SK-N-SH (cell line): ENCODE results near the gene HSD11B2. TPM values are rescaled to one million over a fixed set of nuclear protein-coding genes. Genes with fewer than 3 reads are reported as not detected.

Experiments used
- CTCF ChIA-PET: fragments of 300-600, 350-600 bp; formaldehyde crosslinking; extraction: SDS; loops from one replicate; lab custom pipeline; 2021; lab: Yijun Ruan, JAX
- POLR2A ChIA-PET: fragments of 350-600 bp; sonication (Branson Sonifier 250); formaldehyde crosslinking; extraction: SDS; loops from one replicate; lab custom pipeline; 2020; ENCODE audit warnings: antibody characterized with exemption, inconsistent platforms; lab: Yijun Ruan, JAX
- DNase-seq: peaks from one replicate; pipeline ENCODE4 v3.0.0; 2012
- H2AFZ ChIP-seq: fragments of 200-600 bp; sonication (generic); 2 replicates; pipeline ENCODE4 v1.8.1; 2016; ENCODE audit warnings: antibody characterized with exemption, mild to moderate bottlenecking, low read depth
- H3F3A ChIP-seq: fragments of 200-600 bp; sonication (generic); replicated peaks from 2 replicates; pipeline ENCODE3; 2016; ENCODE audit warnings: antibody characterized with exemption, mild to moderate bottlenecking; ENCODE audit not compliant: insufficient read depth
- H3K27ac ChIP-seq, 2 experiments: fragments of 200-500 bp in 1 of 2; fragments of 200-600 bp in 1 of 2; sonication (Bioruptor generic) in 1 of 2; sonication (generic), shearing (Covaris generic) in 1 of 2; 2 replicates each; pipeline versions ENCODE4 v1.5.1 to v1.6.1; 2014 to 2016; ENCODE audit warnings: low read depth in 2 of 2, inconsistent platforms in 1 of 2, low read length in 1 of 2, mild to moderate bottlenecking in 1 of 2, mixed read lengths in 1 of 2
- H3K27me3 ChIP-seq: fragments of 200-600 bp; sonication (generic), shearing (Covaris generic); 2 replicates; pipeline ENCODE4 v1.6.1; 2016; ENCODE audit warnings: mixed run types; ENCODE audit not compliant: insufficient read depth
- H3K36me3 ChIP-seq, 2 experiments: fragments of 200-500 bp in 1 of 2; fragments of 200-600 bp in 1 of 2; sonication (Bioruptor generic) in 1 of 2; sonication (generic) in 1 of 2; replicated peaks in 1 of 2; 2 replicates each; pipeline versions ENCODE3 to v1.5.1; 2014 to 2016; ENCODE audit warnings: low read length in 1 of 2, mild to moderate bottlenecking in 1 of 2; ENCODE audit not compliant: insufficient read depth in 2 of 2, control insufficient read depth in 1 of 2
- H3K4me1 ChIP-seq, 2 experiments: fragments of 200-500 bp in 1 of 2; fragments of 200-600 bp in 1 of 2; sonication (Bioruptor generic) in 1 of 2; sonication (generic), shearing (Covaris generic) in 1 of 2; 2 replicates each; pipeline versions ENCODE4 v1.5.1 to v1.6.1; 2014 to 2016; ENCODE audit warnings: low read depth in 1 of 2, low read length in 1 of 2, mixed run types in 1 of 2; ENCODE audit not compliant: insufficient read depth in 2 of 2, control insufficient read depth in 1 of 2
- H3K4me2 ChIP-seq: fragments of 200-600 bp; sonication (generic), shearing (Covaris generic); 2 replicates; pipeline ENCODE4 v1.6.1; 2017; ENCODE audit warnings: mixed run types
- H3K4me3 ChIP-seq, 2 experiments: fragments of 200-500 bp in 1 of 2; fragments of 200-600 bp in 1 of 2; sonication (Bioruptor generic) in 1 of 2; sonication (generic), shearing (Covaris generic) in 1 of 2; 2 replicates each; pipeline versions ENCODE4 v1.5.1 to v1.8.1; 2014 to 2016; ENCODE audit warnings: low read depth in 2 of 2, inconsistent platforms in 1 of 2, low read length in 1 of 2, mild to moderate bottlenecking in 1 of 2, mixed read lengths in 1 of 2, moderate library complexity in 1 of 2
- H3K79me2 ChIP-seq: fragments of 200-600 bp; sonication (generic); 2 replicates; pipeline ENCODE4 v1.8.1; 2017; ENCODE audit warnings: mild to moderate bottlenecking; ENCODE audit not compliant: insufficient read depth
- H3K9ac ChIP-seq: fragments of 200-600 bp; sonication (generic); 2 replicates; pipeline ENCODE4 v1.6.1; 2017; ENCODE audit warnings: mixed run types
- H3K9me2 ChIP-seq: fragments of 200-600 bp; sonication (generic); 2 replicates; pipeline ENCODE4 v1.6.1; 2017; ENCODE audit warnings: mixed run types
- H3K9me3 ChIP-seq: fragments of 200-600 bp; sonication (generic); 2 replicates; pipeline ENCODE4 v1.6.1; 2017; ENCODE audit warnings: mixed run types, mild to moderate bottlenecking, moderate library complexity
- H4K20me1 ChIP-seq: fragments of 200-600 bp; sonication (generic); 2 replicates; pipeline ENCODE4 v1.6.1; 2017; ENCODE audit warnings: mild to moderate bottlenecking, mixed run types; ENCODE audit not compliant: insufficient read depth
- ELF1 ChIP-seq: IDR thresholded peaks from 2 replicates; pipeline ENCODE4 v1.4.0; 2012
- EZH2phosphoT487 ChIP-seq: fragments of 200-600 bp; sonication (generic); IDR thresholded peaks from 2 replicates; pipeline ENCODE4 v1.6.1; 2017; ENCODE audit warnings: low read depth, mixed run types, mild to moderate bottlenecking, antibody characterized with exemption, moderate library complexity, borderline replicate concordance
- FOSL2 ChIP-seq: IDR thresholded peaks from 2 replicates; pipeline ENCODE4 v1.4.0; 2012; ENCODE audit warnings: low read depth, mild to moderate bottlenecking, moderate library complexity, borderline replicate concordance
- FOXM1 ChIP-seq: IDR thresholded peaks from 2 replicates; pipeline ENCODE4 v1.4.0; 2012; ENCODE audit warnings: low read depth, mild to moderate bottlenecking
- GABPA ChIP-seq: IDR thresholded peaks from 2 replicates; pipeline ENCODE4 v1.4.0; 2012; ENCODE audit warnings: low read depth, mild to moderate bottlenecking
- GATA2 ChIP-seq: sonication (generic); formaldehyde crosslinking; IDR thresholded peaks from 2 replicates; pipeline ENCODE4 v1.5.0; 2020; ENCODE audit warnings: mild to moderate bottlenecking, missing genetic modification reagents
- IRF3 ChIP-seq: fragments of 150-350 bp; IDR thresholded peaks from 2 replicates; pipeline ENCODE4 v1.6.1; 2016; ENCODE audit warnings: mild to moderate bottlenecking, low read depth, low read length
- MAX ChIP-seq: IDR thresholded peaks from 2 replicates; pipeline ENCODE4 v1.4.0; 2012; ENCODE audit warnings: low read depth
- NFIC ChIP-seq: IDR thresholded peaks from 2 replicates; pipeline ENCODE4 v1.4.0; 2012; ENCODE audit warnings: borderline replicate concordance
- RAD21 ChIP-seq: IDR thresholded peaks from 2 replicates; pipeline ENCODE4 v1.6.1; 2012; ENCODE audit warnings: mild to moderate bottlenecking, low read length
- RFX5 ChIP-seq: IDR thresholded peaks from 2 replicates; pipeline ENCODE4 v1.6.1; 2012; ENCODE audit warnings: mild to moderate bottlenecking, improper control_type of control experiment, low read length
- RXRA ChIP-seq: IDR thresholded peaks from 2 replicates; pipeline ENCODE4 v1.4.0; 2012; ENCODE audit warnings: low read depth, mild to moderate bottlenecking, borderline replicate concordance
- SMC3 ChIP-seq: IDR thresholded peaks from 2 replicates; pipeline ENCODE4 v1.6.1; 2012; ENCODE audit warnings: low read depth, low read length, improper control_type of control experiment
- TAF1 ChIP-seq: IDR thresholded peaks from 2 replicates; pipeline ENCODE4 v1.6.1; 2012; ENCODE audit warnings: low read depth, mild to moderate bottlenecking, low read length, moderate library complexity, borderline replicate concordance
- TEAD4 ChIP-seq: IDR thresholded peaks from 2 replicates; pipeline ENCODE4 v1.4.0; 2012; ENCODE audit warnings: mild to moderate bottlenecking, borderline replicate concordance; ENCODE audit not compliant: insufficient read depth
- YY1 ChIP-seq: IDR thresholded peaks from 2 replicates; pipeline ENCODE4 v1.4.0; 2012; ENCODE audit warnings: low read depth, mild to moderate bottlenecking
- WGBS: methylation state at CpG from one replicate; pipeline ENCODE4 v1.1.6; 2017; ENCODE audit warnings: low lambda C conversion rate; 5-methylcytosine and 5-hydroxymethylcytosine counted together
- polyA plus RNA-seq, 3 experiments: library from polyadenylated mRNA; depleted of rRNA; stranded (reverse); fragments of >200 nt; gene quantifications; 2 replicates each; pipeline ENCODE4 v1.2.3, GENCODE V29; 2012
- TF ChIP-seq, protein P1 (sequence below): IDR thresholded peaks from 2 replicates; pipeline ENCODE4 v1.4.0; 2012; ENCODE audit warnings: low read depth, borderline replicate concordance
- TF ChIP-seq, protein P2 (sequence below): IDR thresholded peaks from 2 replicates; pipeline ENCODE4; 2012
- TF ChIP-seq, protein P3 (sequence below): fragments of 200-600 bp; sonication (generic); IDR thresholded peaks from 2 replicates; pipeline ENCODE4 v1.6.1; 2017; ENCODE audit warnings: antibody characterized with exemption, mild to moderate bottlenecking, moderate library complexity

The HSD11B2 gene
- polyA plus RNA-seq, 1 of the 3 experiments (the other 2 are of a cell fraction) = 0.23 TPM

- Histone ChIP-seq H3K9me3 (no peaks in the 10 kb centered on the region), H3K9ac (no peak overlapping the region), H3K27ac (peak overlapping the region in 1 of 2 experiments; percentile 76; a peak in 2 of 4 replicates), H3F3A (peaks cover 10% of the 10 kb centered on the region), H3K4me3 (no peak overlapping the region), H3K4me2 (no peak overlapping the region), H3K79me2 (no peaks in the 10 kb centered on the region; the same call in 1 of the 2 replicates), H3K27me3 (no peaks in the 10 kb centered on the region), H3K36me3 (peaks cover 0 to 6% of the 10 kb centered on the region in 2 experiments), H4K20me1 (no peaks in the 10 kb centered on the region)
- POLR2A ChIA-PET = no interaction called here
- WGBS = 93% methylated on average over 6 of the region's 14 CpGs
- TF ChIP-seq ELF1 (no peak), GABPA (no peak), YY1 (no peak), TEAD4 (no peak), GATA2 (CRISPR knock-in tag) (no peak), MAX (no peak), IRF3 (no peak), NFIC (no peak), FOXM1 (no peak), EZH2phosphoT487 (no peak), RXRA (no peak), TAF1 (no peak), FOSL2 (no peak), SMC3 (no peak), RFX5 (no peak), RAD21 (no peak)
- TF ChIP-seq, protein P1, sequence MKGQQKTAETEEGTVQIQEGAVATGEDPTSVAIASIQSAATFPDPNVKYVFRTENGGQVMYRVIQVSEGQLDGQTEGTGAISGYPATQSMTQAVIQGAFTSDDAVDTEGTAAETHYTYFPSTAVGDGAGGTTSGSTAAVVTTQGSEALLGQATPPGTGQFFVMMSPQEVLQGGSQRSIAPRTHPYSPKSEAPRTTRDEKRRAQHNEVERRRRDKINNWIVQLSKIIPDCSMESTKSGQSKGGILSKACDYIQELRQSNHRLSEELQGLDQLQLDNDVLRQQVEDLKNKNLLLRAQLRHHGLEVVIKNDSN = no peak
- TF ChIP-seq, protein P2, sequence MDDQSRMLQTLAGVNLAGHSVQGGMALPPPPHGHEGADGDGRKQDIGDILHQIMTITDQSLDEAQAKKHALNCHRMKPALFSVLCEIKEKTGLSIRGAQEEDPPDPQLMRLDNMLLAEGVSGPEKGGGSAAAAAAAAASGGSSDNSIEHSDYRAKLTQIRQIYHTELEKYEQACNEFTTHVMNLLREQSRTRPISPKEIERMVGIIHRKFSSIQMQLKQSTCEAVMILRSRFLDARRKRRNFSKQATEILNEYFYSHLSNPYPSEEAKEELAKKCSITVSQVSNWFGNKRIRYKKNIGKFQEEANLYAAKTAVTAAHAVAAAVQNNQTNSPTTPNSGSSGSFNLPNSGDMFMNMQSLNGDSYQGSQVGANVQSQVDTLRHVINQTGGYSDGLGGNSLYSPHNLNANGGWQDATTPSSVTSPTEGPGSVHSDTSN = no peak
- TF ChIP-seq, protein P3, sequence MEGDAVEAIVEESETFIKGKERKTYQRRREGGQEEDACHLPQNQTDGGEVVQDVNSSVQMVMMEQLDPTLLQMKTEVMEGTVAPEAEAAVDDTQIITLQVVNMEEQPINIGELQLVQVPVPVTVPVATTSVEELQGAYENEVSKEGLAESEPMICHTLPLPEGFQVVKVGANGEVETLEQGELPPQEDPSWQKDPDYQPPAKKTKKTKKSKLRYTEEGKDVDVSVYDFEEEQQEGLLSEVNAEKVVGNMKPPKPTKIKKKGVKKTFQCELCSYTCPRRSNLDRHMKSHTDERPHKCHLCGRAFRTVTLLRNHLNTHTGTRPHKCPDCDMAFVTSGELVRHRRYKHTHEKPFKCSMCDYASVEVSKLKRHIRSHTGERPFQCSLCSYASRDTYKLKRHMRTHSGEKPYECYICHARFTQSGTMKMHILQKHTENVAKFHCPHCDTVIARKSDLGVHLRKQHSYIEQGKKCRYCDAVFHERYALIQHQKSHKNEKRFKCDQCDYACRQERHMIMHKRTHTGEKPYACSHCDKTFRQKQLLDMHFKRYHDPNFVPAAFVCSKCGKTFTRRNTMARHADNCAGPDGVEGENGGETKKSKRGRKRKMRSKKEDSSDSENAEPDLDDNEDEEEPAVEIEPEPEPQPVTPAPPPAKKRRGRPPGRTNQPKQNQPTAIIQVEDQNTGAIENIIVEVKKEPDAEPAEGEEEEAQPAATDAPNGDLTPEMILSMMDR = no peak
- TF ChIP-seq, all 33 proteins: peak for 0
- Histone ChIP-seq H3K4me1 (peaks cover 10 to 36% of the 10 kb centered on the region in 2 experiments; a peak in 3 of 4 replicates), H2AFZ (no peak overlapping the region), H3K9me2 (no peaks in the 10 kb centered on the region)
- no peak for DNase-seq
- CTCF ChIA-PET = interaction anchor here (0.9 to 1.5 kb wide), 2 partner anchors 12 to 46 kb away, joined by 3 to 6 read pairs; no protein-coding TSS in a partner anchor
Observed at GRCh38 chr16:67400901-67401300, 30.0 kb upstream of the HSD11B2 start.
